Stimulated activated CD8-positive, alpha-beta memory T cell treated with anti-CD3 and anti-CD28 coated beads, Interleukin-7, amount 100 ng/mL, for 48 hours (primary cell): ENCODE results near the gene SLC16A12.

Experiments
- DNase-seq, 2 donors: peaks; one replicate each; pipeline ENCODE4 v3.0.0-alpha.2; 2020; ENCODE audit warnings: low read depth in 1 of 2; ENCODE audit errors: extremely low read depth in 1 of 2

Gene SLC16A12

GRCh38 chr10:89515031-89515841 lies 20.2 kb downstream of the SLC16A12 start:
- no peak for DNase-seq

DNA sequence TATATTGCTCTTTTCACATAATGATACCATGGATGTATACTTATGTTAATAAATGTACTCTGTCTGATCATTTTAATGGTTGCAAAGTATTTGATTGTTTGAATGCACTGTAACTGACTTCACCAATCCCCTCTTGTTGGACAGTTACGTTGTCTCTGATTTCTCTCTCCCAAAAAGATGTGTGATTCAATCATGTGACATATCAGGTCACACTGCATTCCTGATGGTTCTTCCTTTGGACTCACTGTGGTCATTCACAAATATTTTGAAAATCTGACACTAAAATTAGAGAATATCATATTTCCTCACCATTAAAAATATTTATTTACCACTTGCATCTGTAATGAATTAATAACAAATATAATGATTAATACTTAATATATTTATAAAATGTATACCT lies 22.2 kb downstream of the SLC16A12 start:
- no peak for DNase-seq

DNA sequence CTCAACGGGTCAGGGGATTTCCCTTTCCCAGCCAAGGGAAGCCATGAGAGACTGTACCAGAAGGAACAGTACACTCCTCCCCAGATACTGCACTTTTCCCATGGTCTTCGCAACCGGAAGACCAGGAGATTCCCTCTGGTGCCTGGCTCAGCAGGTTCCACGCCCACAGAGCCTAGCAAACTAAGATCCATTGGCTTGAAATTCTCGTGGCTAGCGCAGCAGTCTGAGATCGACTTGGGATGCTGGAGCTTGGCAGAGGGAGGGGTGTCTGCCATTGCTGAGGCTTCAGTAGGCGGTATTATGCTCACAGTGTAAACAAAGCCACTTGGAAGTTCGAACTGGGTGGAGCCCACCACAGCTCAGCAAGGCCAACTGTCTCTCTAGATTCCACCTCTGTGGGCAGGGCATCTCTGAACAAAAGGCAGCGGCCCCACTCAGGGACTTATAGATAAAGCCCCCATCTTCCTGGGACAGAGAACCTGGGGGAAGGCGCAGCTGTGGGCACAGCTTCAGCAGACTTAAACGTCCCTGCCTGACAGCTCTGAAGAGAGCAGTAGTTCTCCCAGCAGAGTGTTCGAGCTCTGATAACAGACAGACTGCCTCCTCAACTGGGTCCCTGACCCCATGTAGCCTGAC lies 29.6 kb downstream of the SLC16A12 start:
- no peak for DNase-seq

DNA sequence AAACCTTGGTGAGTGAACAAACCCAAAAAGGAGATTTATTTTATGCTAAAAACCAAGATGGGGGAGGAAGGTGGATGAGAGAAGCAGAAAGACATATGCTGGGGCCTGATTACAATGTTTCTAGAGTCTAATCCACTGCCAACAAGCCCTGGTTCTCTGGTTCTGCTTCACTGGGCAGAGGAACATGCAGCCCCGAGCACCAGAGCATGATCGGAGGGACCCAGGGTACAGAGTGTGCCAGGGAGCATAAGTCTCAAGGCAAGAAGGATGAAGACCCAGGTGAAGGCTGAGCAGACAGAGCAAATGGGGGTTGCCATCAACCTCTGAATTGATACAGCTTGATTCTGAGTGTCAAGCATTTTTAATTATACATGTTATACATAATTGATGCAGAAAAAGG lies 30.7 kb downstream of the SLC16A12 start:
- DNase-seq = no peak

DNA sequence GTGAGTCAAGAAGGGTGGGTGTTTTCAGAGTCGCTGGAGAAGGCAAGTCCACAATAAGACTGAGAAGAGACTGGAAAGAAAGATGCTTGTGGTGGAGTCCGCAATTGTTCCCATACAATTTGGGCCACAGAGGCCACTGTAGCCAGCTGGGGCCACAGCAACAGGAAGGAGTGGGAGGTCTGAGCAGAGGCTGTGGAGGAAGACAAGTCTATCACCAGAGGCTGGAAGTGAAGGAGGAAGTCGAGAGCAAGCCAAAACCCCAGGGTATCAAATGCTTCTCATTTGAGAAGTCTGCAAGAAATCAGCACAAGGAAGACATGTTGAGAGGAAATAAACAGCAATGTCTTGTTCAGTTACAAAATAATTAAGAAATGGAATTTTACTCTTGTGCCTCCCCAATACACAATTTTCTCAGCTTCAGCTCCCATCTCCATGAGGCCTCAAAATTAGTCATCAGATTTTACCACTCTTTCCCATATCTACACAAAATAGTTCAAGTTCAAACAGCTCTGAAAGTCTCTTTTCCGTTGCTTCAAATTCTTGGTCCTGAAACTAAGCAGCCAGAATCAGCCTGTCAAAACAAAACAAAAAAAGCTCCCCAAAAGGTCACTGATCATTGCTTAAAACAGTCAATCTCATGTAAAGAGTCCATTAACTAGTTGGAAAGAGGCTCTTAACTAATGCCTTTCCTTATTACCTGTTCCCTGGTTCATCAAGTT lies 31.6 kb downstream of the SLC16A12 start:
- no peak for DNase-seq

DNA sequence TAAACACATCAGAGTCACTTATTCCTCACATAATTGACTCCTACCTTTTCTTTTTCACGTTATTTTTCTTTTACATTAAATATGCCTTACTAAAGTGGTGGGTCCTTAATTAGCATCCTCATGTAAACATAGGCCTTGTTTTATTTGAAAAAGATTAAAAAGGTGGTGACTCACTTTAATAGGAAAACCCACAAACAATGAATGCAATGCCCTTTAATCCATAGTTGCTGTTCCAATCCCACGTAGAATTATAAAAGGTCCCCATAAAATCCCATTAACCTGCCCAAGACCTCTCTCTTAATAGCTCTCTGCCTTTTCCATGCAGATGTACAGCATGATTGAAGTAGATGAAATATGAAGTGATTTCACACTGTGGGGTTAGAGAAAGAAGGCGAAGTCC lies 32.2 kb downstream of the SLC16A12 start:
- DNase-seq = no peak

GRCh38 chr10:89502549-89502948 lies 32.8 kb downstream of the SLC16A12 start:
- DNase-seq = no peak

DNA sequence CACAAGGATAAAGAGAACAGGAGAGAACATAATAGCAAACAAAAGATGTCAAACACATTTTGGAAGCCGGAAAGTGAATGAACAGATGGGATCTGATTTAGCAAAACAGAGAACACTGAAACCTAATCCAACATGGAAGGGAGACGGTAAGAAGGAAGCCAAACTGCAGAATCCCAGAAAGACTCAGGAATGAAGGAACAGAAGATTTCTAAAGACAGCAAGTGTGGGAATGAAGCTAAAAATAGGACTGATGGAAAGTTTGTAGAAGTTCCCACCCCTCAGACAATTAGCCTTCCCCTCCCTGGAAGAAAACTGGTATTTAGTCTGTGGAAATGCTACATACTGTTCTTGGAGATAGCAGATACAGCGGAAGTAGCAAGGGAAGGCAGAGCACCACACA lies 40.8 kb downstream of the SLC16A12 start:
- no peak for DNase-seq

DNA sequence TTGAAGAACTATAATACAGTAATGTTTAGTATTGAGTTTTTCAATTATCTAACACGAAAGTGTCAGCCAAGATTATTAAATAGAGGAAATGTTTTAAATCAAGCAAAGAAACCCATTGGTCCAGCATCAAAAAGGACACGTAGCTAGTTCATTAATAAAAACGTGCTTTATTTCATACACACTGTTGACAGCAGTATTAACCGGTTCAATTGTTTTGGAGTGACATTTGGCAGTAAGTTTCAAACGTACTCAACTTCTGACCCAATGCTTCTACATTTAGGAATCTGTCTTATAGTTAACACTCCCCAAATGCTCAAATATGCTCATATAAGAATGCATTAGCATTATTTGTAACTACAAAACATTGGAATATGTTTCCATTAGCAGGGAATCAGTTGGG lies 41.3 kb downstream of the SLC16A12 start:
- DNase-seq = no peak

DNA sequence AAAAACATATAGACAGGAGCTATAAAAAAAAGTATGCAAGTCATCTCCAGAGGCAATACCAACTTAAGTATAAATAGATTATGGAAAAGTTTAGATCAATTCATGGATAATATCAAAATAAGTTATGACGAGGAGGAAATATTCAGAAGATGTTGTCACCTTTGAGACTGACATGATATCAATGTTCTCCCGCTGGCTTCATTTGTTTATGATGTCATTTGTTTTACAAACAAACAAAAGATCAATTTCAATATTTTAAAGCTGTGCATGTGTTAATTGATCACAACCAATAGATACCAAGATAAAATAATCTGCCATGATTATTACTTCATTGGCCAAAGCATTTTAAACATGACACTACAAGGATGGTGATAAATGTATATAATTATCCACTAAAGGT lies 43.5 kb downstream of the SLC16A12 start:
- no peak for DNase-seq

GRCh38 chr10:89490596-89491335 lies 44.6 kb downstream of the SLC16A12 start:
- no peak for DNase-seq

DNA sequence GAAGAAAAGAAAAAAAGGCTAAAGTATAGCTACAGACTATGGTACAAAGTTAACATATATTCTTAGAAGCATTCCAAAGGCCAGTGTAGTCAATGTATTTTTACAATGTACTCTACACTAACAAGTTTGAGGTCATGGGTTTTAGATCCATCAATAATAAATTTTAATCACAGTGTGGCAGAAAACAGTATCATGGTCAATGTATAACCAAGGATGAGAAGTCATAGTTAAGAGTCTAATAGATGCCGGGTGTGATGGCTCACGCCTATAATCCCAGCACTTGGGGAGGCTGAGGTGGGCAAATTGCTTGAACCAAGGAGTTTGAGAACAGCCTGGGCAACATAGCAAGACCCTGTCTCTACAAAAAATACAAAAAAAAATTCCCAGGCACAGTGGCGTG lies 53.1 kb downstream of the SLC16A12 start:
- no peak for DNase-seq

DNA sequence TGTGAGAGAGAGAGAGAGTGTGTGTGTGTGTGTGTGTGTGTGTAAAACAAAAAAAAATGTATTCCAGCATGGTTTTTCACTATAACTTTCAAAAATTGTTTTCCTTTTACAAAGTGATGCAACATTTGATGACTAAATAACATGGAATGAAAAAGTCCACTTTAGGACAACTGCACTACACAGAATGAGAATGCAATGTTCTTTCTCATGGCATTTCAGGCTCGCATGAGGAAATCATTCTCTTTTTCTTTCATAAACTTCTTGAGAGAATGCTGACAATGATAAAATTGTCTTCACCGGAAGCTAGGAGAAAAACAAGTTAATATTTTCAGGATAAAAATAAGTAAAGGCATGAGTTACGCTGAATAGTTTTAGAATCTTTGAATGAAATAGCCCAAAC lies 53.7 kb downstream of the SLC16A12 start:
- DNase-seq = no peak

- no peak for DNase-seq
These were observed 55.5 kb downstream of the SLC16A12 start for GRCh38 chr10:89479771-89480446.

DNA sequence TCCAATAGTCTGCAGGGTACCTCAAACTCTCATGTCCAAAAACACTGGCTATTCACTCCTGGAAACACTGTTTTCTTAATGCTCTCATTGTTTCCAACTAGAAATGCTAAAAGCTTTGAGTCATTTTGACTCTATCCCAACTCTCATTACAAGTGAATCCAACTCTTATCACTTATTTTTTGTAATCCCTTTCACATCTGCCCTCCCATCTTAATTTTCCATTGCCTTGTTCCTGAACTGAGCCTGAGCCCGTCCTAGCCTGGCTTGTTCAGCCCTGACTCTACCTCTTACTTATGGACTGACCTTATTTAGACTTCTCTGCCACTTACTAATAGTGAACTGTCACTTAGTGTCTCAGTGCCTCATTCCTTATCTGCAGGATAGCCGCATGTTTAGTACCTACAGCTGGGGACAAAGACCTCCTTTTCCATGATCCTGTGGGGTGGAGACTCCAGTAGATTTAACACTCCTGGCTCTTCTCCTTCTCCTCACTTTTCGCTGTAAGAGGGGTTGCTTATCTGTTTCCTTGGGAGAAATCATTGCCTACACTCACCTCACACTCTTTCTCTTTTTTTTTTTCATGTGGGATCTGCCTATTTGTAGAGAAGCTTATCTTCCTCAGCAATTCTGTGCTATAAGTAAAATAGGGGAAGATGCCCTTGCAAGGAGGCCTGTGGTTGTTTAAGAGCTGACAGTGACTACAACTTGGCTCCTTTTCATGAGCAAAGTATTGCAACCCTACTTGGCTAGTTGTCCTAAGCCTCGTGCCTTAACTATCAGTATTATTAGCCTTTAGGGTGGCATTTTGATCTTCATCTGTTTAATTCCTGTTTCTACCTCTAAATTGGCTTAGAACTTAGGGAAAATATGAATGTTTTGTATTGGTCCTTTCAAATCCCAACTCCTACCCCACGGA lies 56.4 kb downstream of the SLC16A12 start:
- no peak for DNase-seq

DNA sequence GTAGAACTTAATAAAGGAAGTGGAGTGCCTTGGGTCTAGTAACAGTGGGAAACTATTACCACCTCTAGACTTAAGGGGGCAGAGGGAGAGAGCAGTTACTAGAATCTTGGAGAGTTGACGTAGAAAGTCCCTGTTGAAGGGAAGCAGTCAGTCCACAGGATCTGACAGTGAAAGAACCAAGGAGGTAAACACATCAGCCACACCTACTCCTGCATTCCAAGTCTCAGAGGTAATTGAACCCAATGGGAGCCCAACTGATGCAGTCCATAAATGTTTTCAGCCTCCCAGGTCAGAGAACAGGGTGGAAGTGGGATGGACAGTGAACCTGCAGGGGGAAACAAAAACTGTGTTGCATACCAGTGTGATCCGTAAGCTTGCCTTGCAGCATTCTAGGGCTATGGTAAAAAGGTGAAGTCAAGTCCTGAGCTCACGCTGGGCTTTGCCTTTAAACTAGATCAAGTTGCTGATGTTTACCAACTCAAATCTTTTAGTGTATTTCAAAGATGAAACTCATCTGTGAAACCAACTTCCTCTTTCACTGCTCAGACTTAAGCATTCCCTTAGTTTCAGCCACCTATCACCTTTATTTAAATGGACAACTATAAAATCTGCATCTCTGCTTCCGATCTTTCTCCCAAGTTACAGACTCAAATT lies 57.2 kb downstream of the SLC16A12 start:
- no peak for DNase-seq

DNA sequence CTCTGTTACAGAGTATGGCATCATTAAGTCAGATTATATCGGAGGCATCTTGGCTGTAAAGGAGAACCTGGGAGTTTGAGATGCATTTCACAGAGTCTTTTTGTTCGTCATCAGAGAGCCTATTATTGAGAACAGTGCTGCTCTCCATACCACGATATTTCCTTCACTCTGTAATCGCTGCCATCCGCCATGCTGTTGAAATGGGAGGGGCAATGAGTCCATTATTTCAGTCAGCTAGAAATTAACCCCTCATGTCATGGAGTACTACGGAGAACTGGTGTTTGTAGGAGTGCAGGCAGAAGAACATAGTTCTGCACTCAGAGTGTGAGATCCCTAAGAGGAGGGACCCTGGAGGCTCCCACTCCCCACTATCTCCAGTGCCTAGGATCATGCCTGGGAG lies 59.2 kb downstream of the SLC16A12 start:
- DNase-seq = no peak

DNA sequence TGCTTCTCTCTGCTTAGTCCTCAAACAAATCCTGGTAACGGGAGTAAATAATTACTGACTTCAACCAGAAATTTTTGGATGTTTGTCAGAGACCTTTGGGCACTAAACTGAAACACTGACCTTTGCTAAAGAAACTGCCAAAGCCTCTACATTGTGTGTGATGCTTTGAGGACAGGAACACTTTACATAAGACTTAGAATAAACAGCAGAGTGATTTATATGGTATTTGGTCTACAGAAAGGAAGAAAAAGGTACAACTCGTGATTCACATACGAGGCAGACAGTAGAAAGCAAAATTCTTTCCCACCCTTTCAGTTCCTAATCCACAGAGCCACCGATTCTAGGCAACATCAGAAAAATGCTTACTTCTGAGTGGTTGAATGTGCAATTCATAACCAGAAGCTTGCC lies 59.8 kb downstream of the SLC16A12 start:
- no peak for DNase-seq

DNA sequence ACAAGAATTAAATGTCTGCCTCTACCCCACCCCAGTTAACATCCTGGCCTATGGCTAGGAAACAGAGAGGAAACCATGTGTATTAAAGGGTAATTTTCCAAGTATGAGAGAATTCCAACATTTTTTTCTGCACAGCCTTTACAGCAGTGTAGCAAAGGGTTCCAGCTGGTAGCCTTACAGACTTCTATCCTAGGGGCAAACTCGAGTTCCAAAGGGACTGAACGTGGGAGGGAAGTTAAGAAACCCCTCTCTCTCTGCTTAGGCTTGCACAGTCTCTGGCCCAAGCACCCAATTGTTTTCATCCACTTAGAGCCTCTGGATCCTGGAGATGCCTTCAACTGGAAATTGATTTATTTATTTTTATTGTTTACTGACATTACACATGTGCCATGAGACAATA lies 60.3 kb downstream of the SLC16A12 start:
- no peak for DNase-seq
